ENCODE measurements around the gene BMPR1B.

The BMPR1B gene

GRCh38 chr4:94909645-94910044 is 151.9 kb downstream of the BMPR1B start:
- no peak for DNase-seq

- no peak for DNase-seq
Observed at GRCh38 chr4:94911106-94911505, 153.4 kb downstream of the BMPR1B start.

- DNase-seq: no peak
Observed at GRCh38 chr4:94912606-94913005, 154.9 kb downstream of the BMPR1B start.

DNA sequence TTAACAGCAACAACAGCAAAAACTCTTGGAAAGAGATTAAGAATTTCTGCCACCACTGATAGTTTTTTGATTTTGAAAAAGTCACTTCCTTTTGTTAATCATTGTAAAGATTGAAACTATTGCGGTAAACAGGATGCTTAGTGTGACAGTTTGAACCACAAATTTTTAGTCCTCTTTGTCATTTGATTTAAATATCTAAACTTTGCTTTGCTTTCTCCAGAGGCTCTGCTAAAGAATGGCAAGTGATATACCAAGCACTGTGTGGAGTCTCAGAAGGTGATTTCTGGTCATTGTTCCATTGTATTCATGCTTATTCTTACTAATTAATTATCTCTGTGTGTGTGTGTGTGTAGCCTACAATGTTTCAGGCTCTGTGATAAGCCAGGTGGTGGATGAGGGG is 155.6 kb downstream of the BMPR1B start:
- no peak for DNase-seq

DNA sequence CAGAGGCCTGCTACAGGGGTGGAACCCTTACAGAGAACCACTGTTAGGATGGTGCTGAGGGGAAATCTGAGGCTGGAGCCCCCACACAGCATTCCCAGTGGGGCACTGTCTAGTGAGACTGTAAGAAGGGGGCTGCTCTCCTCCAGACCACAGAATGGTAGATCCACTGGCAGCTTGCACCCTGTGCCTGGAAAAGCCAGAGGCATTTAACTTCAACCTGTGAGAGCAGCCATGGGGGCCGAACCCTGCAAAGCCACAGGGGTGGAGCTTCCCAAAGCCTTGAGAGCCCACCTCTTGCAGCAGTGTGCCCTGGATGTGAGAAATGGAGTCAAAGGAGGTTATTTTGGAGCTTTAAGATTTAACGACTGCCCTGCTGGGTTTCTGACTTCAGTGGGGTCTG is 159.4 kb downstream of the BMPR1B start:
- no peak for DNase-seq

DNA sequence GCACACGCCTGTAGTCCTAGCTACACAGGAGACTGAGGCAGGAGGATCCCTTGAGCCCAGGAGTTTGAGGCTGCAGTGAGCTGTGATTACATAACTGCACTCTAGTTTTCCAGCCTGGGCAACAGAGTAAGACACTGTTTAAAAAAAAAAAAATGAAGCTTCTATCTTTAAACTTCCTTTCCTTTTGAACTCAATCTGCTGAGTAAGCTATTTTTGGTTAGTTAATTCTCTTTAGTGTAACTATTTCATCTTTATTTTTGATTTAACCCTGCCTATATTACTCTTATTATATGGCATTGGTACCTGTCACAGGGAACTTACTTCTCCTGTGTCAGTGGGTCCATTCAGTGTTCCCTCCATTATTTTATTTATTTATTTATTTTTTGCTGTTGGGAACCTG is 160.8 kb downstream of the BMPR1B start:
- no peak for DNase-seq

GRCh38 chr4:94920369-94920768 is 162.6 kb downstream of the BMPR1B start:
- DNase-seq: no peak

GRCh38 chr4:94924566-94924965 is 166.8 kb downstream of the BMPR1B start:
- DNase-seq: no peak

GRCh38 chr4:94925764-94926347 is 168.1 kb downstream of the BMPR1B start:
- no peak for DNase-seq

DNA sequence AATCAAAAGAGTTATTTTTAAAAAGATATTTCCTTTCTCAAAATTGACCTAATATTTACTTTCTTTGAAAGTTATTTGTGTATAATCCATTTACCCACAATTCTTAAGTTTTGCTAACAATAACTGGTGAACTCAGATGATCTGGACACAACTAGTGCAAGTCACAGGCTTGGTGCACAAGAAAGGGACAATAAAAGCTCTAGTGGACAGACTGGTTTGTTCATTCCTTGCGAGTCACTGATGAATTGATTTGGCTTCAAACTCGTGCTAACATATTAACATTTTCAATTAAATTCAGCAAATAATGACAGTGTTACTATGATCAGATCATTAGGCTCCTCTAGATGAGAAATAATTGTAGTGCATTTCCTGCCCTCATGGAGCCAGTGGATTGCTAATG is 169.2 kb downstream of the BMPR1B start:
- DNase-seq: no peak

DNA sequence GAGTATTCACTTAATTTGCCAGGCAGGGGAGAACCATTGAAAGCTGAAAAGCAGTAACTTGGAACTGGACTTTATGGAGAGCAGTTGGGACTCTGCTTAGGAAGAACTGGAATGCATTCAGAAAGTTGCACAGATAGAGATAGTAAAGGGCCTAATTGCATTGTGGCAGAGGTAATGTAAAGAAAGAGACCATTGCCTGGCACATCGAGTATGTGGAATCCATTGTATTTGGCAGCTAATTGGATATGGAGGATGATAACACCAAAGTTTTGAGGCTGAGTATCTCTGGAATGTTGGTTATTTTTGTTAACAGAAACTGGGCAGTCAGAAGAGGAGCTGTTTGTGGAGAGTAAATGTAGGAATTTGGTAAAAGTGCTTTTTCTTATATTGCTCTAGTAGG is 169.9 kb downstream of the BMPR1B start:
- DNase-seq: no peak

GRCh38 chr4:94929696-94930095 is 171.9 kb downstream of the BMPR1B start:
- DNase-seq: no peak

- DNase-seq: no peak
Observed at GRCh38 chr4:94931626-94932025, 173.9 kb downstream of the BMPR1B start.

DNA sequence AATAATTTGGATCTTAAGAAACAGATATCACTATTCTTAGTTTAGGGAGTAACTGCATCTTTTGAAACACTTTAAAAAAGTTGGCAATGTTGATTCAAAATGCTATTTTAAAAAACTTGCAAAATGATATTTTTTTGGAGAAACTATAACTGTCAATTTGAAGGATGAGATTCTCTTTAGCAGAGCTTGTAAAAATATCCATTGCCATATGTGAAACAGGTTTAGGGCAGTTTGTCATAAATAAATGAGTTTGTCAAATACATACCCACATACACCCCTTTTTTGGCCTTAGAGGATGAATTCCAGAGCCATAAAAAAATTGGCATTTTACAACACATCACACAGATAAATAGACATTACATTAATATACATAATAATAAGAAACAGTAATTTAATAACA is 174.6 kb downstream of the BMPR1B start:
- DNase-seq: no peak

DNA sequence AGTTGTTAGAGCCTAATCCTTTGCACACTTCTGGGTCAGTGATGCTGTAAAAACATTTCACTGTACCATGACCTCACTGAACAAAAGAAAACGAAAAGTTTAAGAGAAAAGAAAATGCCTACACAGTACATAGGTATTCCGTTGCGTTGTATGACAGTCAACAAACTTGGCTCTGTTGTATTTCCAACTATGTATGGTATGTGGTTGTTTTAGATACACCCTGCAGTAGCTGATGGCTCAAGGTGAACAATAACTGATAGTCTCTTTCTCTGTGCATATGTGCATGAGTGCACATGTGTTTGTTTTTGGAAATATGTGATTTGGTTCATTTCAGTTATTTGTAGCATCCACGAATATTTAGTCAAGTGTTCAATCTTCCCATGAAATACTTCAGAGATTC is 176.0 kb downstream of the BMPR1B start:
- DNase-seq: no peak

DNA sequence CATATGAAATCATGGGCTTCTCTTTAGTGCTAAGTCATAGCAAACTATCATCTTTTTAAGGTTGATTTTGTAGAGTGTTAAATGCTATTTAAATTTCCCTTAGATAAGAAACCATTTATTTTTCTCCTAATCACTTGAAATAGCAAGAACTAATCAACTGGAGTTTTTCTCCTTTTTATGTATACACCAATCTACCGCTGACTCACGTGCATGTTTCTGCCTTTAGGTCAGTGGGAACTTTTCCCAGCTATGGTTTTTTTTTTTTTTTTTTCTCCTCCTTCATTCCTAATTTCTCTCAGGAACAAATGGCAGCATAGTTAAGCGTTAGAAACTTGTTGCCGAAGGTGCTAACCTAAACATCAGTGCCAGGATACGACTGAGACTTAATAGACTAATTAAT is 176.4 kb downstream of the BMPR1B start:
- no peak for DNase-seq

DNA sequence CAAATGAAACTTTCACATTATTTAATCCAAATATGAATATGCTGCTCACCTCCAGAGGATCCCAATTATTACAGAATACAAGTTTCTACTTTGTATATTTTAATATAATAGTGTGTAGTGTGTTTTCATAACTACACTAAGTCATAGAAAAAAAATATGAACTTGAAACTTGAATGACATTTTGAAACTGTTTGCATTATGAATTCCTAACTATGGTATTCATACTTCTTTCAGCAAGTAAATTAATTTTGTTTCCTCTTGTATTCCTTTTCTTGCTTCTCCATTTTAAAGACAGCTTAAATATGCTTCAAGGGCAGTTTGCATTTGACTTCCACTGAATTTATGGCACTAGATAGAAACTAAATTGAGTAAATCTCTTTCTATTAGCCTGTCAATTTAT is 177.1 kb downstream of the BMPR1B start:
- no peak for DNase-seq

DNA sequence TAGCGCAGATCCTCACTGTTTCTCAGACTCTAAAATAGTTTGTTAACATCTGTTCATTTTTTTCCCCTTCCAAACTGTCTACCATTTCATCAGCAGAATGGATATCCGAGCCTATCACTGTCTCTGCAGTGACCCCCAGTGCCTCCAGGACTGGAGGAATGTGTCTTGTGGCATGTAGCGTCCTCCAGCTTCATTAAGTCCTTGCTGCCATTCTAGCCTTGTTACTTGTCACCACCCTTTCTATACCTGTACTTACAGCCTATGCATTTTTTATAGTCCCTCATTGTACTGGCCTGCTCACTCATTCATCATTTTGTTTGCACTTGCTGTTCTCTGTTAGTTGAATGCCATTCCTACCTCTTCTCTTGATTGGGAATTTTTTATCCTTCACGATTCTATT is 179.1 kb downstream of the BMPR1B start:
- DNase-seq: no peak

DNA sequence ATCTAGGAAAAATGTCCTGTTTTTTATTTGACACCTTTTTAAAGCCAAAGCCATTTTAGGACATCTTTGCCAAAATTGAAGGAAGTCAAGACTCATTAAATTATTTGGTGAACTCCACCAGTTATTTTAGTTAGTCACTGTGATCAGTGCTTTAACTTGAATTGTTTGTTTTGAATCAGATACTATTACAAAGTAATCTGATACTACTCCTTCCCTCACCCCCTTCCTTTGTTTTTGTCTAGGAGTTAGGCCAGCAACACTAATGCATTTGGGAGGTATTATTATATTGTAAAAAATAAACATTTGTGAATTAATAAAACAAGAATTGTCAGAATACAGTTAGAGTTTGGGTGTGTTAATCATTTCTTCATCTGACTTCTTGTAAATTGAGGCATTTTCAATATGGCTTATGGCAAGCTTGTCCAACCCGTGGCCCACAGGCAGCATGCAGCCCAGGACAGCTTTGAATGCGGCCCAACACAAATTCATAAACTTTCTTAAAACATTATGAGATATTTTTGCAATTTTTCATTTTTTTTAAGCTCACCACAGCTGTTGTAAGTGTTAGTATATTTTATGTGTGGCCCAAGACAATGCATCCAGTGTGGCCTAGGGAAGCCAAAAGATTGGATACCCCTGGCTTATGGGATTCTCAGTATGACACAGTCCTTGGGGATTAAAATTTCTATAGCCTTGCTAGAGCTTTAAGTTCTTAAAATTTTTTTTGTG is 182.2 kb downstream of the BMPR1B start:
- no peak for DNase-seq

- DNase-seq: peak in 1 of 56 donors; percentile 1
Observed at GRCh38 chr4:94940520-94940908, 182.8 kb downstream of the BMPR1B start.

DNA sequence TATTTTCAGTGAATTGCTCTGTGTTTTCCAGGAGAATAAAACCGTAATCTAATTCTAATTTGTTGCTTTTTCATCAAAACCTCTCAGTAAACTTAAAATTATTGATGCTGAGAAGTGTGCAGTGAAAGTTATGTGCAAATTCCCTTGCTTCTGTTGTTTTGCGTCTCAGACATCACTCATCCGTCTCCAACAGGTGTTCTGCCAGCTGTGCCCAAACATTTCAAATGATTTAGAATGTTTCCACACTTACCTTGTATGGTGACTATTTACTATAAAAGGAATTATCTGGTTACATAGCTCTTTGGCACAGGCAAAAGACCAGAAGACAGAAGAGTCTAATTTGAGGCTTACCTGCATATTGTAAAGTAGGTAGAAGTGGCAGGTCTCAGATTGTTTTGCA is 184.0 kb downstream of the BMPR1B start:
- DNase-seq: no peak

DNA sequence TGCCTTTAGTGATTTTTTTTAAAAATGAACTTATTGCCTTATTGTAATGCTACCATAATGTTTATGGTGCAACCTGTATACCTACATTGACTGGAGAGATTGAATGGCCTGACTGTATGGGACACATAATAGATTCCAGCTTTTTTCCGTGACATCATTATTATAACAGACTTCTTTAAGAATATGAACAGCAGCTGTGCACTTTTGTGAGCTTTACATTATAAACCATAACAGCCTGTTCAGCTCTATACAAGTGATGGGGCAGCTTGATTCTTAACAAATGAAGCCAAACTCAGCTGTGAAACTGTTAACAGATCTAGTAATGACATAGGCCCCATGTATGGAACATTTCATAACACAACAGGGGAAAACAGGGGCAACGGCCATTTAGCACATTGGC is 187.0 kb downstream of the BMPR1B start:
- no peak for DNase-seq

GRCh38 chr4:94947681-94948108 is 189.9 kb downstream of the BMPR1B start:
- no peak for DNase-seq

GRCh38 chr4:94954251-94954650 is 196.5 kb downstream of the BMPR1B start:
- DNase-seq: no peak

Measured in amygdala (tissue), 56 donors.